Uterus (tissue), 4 donors: ENCODE data around the gene STARD5. TPM values are rescaled to one million over a fixed set of nuclear protein-coding genes. Genes with fewer than 3 reads are reported as not detected.

Experiments used
- DNase-seq, 2 donors: peaks; one replicate each; pipeline ENCODE4 v3.0.0-alpha.2; 2019 to 2020
- H3K27ac ChIP-seq, 2 donors: fragments of 200-600 bp; sonication (generic); 1 replicate in 1 of 2; 2 replicates in 1 of 2; pipeline ENCODE4 v1.5.1; 2016 to 2018
- H3K27me3 ChIP-seq, 2 donors: fragments of 200-600 bp; sonication (generic); one replicate each; pipeline ENCODE4 v1.5.1; 2018 to 2019; ENCODE audit warnings: control low read depth in 1 of 2
- H3K36me3 ChIP-seq, 2 donors: fragments of 200-600 bp; sonication (generic); one replicate each; pipeline ENCODE4 v1.5.1; 2019; ENCODE audit warnings: control low read depth in 1 of 2
- H3K4me1 ChIP-seq, 2 donors: fragments of 200-600 bp; sonication (generic); one replicate each; pipeline ENCODE4 v1.5.1; 2018 to 2019; ENCODE audit warnings: control low read depth in 1 of 2
- H3K4me3 ChIP-seq, 2 donors: fragments of 200-600 bp; sonication (generic); 1 replicate in 1 of 2; 2 replicates in 1 of 2; pipeline ENCODE4 v1.5.1; 2018 to 2019; ENCODE audit warnings: mild to moderate bottlenecking in 1 of 2
- H3K9me3 ChIP-seq, 2 donors: fragments of 200-600 bp; sonication (generic); one replicate each; pipeline ENCODE4 v1.5.1; 2019; ENCODE audit warnings: control low read depth in 1 of 2
- POLR2A ChIP-seq, 2 donors: fragments of 450-650 bp; IDR thresholded peaks; one replicate each; pipeline ENCODE4 v1.6.1; 2016; ENCODE audit warnings: antibody characterized with exemption in 2 of 2, mild to moderate bottlenecking in 1 of 2, moderate library complexity in 1 of 2
- intact Hi-C: fragments of 100-400 bp; cut with DNase I; formaldehyde crosslinking; loops from one replicate; pipeline ENCODE4 v1.15.1; 2023; ENCODE audit warnings: low total_unique reads
- total RNA-seq, 4 donors: library from RNA; depleted of rRNA in 3 of 4; stranded (reverse); fragments of >200 nt in 3 of 4; gene quantifications; one replicate each; pipeline versions ENCODE4 v1.1.0 to v1.2.4, GENCODE V29; 2014 to 2023
- TF ChIP-seq, protein P1 (sequence below), 4 experiments: fragments of 200-600 bp in 2 of 4; fragments of 450-650 bp in 2 of 4; sonication (generic) in 2 of 4; IDR thresholded peaks; one replicate each; pipeline ENCODE4 v1.5.1; 2016 to 2019; ENCODE audit warnings: antibody characterized with exemption in 4 of 4, mild to moderate bottlenecking in 2 of 4, moderate library complexity in 1 of 4
- donor health status: DM: yes; HTN: yes; CAD: no.

STARD5 gene
- total RNA-seq, 4 donors from 2014 or later: 8.5 to 20.6 (median 19.7) TPM

- Histone ChIP-seq H3K27ac (no peak overlapping the region), H3K36me3 (no peaks in the 10 kb centered on the region), H3K9me3 (no peaks in the 10 kb centered on the region), H3K4me3 (no peak overlapping the region), H3K27me3 (no peaks in the 10 kb centered on the region), H3K4me1 (peaks cover 0 to 5% of the 10 kb centered on the region in 2 donors)
- TF ChIP-seq POLR2A (IDR thresholded peaks at IDR 0.05): no peak
- TF ChIP-seq, protein P1, sequence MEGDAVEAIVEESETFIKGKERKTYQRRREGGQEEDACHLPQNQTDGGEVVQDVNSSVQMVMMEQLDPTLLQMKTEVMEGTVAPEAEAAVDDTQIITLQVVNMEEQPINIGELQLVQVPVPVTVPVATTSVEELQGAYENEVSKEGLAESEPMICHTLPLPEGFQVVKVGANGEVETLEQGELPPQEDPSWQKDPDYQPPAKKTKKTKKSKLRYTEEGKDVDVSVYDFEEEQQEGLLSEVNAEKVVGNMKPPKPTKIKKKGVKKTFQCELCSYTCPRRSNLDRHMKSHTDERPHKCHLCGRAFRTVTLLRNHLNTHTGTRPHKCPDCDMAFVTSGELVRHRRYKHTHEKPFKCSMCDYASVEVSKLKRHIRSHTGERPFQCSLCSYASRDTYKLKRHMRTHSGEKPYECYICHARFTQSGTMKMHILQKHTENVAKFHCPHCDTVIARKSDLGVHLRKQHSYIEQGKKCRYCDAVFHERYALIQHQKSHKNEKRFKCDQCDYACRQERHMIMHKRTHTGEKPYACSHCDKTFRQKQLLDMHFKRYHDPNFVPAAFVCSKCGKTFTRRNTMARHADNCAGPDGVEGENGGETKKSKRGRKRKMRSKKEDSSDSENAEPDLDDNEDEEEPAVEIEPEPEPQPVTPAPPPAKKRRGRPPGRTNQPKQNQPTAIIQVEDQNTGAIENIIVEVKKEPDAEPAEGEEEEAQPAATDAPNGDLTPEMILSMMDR (IDR thresholded peaks at IDR 0.05): no peak
- intact Hi-C loops: loop anchor here (10.0 kb wide), 2 partner anchors 109 to 159 kb away; no protein-coding TSS in a partner anchor
- no peak for DNase-seq
Measured at GRCh38 chr15:81264072-81264857, 59.7 kb downstream of the STARD5 start.

GRCh38 chr15:81263477-81263876 lies 60.5 kb downstream of the STARD5 start:
- TF ChIP-seq, protein P1 (IDR thresholded peaks at IDR 0.05): no peak
- no peak for TF ChIP-seq POLR2A (IDR thresholded peaks at IDR 0.05)
- H3K36me3 ChIP-seq: no peaks in the 10 kb centered on the region
- H3K4me1 ChIP-seq: peaks cover 0 to 5% of the 10 kb centered on the region in 2 donors
- no peak for DNase-seq
- no peak overlapping the region for H3K27ac ChIP-seq
- intact Hi-C loops: loop anchor here (10.0 kb wide), 2 partner anchors 109 to 159 kb away; no protein-coding TSS in a partner anchor
- no peak overlapping the region for H3K4me3 ChIP-seq
- no peaks in the 10 kb centered on the region for H3K27me3 ChIP-seq
- H3K9me3 ChIP-seq: no peaks in the 10 kb centered on the region

DNA sequence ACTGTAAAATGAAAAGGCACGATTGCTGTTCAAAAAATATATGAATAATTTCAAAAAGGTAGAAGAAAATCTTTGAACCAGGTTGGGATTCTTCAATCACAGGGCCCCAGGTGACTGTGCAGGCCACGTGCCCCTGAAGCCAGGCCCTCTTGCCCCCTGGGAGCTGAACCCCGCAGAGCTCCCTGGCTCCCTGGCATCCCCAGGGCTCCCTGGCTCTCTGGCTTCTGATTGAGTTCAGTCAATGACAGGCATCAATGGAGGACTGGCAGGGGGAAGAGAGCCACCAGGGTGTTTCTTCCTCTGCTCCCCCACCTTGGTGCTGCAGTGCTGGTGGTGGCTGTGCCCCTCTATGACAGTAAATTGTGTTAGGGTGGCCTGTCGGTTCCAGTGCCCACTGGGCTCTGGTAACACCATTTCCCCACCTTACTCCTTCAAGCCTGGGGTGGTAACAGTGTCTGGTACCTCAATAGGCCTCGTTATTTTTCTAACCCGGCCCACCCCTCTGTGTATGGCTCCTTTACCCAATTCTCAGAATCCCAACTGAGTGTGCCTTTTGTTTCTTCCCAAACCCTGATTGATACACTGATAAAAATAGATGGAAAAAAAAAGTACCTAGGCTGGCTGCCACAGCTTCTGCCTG lies 62.6 kb downstream of the STARD5 start:
- H3K27me3 ChIP-seq: no peaks in the 10 kb centered on the region
- TF ChIP-seq, protein P1 (IDR thresholded peaks at IDR 0.05): no peak
- TF ChIP-seq POLR2A (IDR thresholded peaks at IDR 0.05): no peak
- DNase-seq: no peak
- H3K9me3 ChIP-seq: no peaks in the 10 kb centered on the region
- no peak overlapping the region for H3K27ac ChIP-seq
- H3K36me3 ChIP-seq: no peaks in the 10 kb centered on the region
- H3K4me1 ChIP-seq: peaks cover 0 to 4% of the 10 kb centered on the region in 2 donors
- intact Hi-C loops: loop anchor here (10.0 kb wide), 2 partner anchors 106 to 156 kb away; no protein-coding TSS in a partner anchor
- no peak overlapping the region for H3K4me3 ChIP-seq

GRCh38 chr15:81259760-81260298 lies 64.1 kb downstream of the STARD5 start:
- TF ChIP-seq, protein P1 (IDR thresholded peaks at IDR 0.05): no peak
- no peak for TF ChIP-seq POLR2A (IDR thresholded peaks at IDR 0.05)
- Histone ChIP-seq H3K27ac (no peak overlapping the region), H3K4me3 (no peak overlapping the region), H3K4me1 (no peaks in the 10 kb centered on the region), H3K9me3 (no peaks in the 10 kb centered on the region), H3K27me3 (no peaks in the 10 kb centered on the region), H3K36me3 (no peaks in the 10 kb centered on the region)
- intact Hi-C loops: loop anchor here (10.0 kb wide), 2 partner anchors 105 to 155 kb away; no protein-coding TSS in a partner anchor
- no peak for DNase-seq

Other genes starting within 250 kb of the STARD5 start
- gene CFAP161, start 189.9 kb downstream of the STARD5 start, total RNA-seq: 1 to 10 TPM in 2 of 4 donors, not detected in 2; 2.8 to 3.3 TPM
- 10 to 100 TPM; 16.6 to 69.2 (median 23.1) TPM for gene IL16, start 127.3 kb downstream of the STARD5 start, total RNA-seq
- gene TMC3, start 50.1 kb upstream of the STARD5 start, total RNA-seq: under 1 TPM in 1 of 4 donors, not detected in 3; 0.14 TPM